Stimulated activated CD4-positive, alpha-beta T cell treated with anti-CD3 and anti-CD28 coated beads, Interleukin-12 subunit alpha, Interleukin-12 subunit beta, amount 100 ng/mL, for 4 hours (primary cell): ENCODE measurements around the gene AREL1.
"Not testable (repeated sequence)": the region's sequence is repeated elsewhere in the genome, so short reads cannot be mapped to it uniquely, and the experiment has no call there.

Experiments used
- DNase-seq: peaks from one replicate; pipeline ENCODE4 v3.0.0-alpha.2; 2020

The AREL1 gene, protein sequence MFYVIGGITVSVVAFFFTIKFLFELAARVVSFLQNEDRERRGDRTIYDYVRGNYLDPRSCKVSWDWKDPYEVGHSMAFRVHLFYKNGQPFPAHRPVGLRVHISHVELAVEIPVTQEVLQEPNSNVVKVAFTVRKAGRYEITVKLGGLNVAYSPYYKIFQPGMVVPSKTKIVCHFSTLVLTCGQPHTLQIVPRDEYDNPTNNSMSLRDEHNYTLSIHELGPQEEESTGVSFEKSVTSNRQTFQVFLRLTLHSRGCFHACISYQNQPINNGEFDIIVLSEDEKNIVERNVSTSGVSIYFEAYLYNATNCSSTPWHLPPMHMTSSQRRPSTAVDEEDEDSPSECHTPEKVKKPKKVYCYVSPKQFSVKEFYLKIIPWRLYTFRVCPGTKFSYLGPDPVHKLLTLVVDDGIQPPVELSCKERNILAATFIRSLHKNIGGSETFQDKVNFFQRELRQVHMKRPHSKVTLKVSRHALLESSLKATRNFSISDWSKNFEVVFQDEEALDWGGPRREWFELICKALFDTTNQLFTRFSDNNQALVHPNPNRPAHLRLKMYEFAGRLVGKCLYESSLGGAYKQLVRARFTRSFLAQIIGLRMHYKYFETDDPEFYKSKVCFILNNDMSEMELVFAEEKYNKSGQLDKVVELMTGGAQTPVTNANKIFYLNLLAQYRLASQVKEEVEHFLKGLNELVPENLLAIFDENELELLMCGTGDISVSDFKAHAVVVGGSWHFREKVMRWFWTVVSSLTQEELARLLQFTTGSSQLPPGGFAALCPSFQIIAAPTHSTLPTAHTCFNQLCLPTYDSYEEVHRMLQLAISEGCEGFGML

DNA sequence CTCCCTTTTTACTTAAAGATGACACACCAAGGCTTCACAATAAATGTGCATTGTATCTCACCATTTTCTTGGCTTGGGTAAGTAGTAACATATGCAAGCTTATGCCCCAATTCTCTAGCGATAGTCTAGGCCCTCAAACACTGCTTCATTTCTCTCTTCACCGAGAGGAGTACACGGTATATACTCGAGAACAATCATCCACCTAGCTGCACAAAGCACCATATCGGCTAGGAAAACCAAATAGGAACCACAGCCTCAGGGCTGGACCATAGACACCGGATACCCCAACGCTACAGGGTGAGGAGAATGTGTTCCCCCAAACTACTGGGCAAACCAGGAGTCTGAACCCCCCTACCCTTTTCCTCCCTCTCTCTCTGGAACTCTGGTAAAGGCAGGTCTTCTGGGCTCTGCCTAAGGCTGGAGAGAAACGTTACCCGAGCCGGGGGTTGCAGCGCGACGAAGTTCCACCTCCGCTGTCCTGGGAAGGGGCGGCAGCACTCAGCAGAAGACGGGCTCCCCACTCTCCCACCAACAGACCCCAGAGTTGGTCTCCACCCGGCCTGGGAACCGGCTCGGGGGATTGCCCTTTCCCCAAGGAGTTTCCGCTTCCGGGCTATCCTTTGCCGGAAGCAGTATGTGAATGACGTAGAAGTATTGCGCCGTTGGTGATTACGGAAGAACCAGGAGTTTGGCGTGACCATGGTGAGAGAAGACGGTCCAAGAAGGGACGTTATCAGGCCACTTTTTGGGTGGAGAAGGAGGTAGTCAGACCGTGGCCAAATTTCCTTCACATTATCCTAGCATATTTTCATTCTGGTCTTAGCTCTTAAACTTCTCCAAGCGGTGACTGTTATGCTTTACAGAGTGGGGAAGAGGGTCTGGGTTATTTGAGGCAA, at the start of gene AREL1, which contains the start of gene FCF1:
TSS of gene AREL1 (minus strand) at position 582 of the 896 bp plus-strand sequence. CDS start 27,465 bp downstream, outside the sequence.
TSS of gene FCF1 (plus strand) at position 646 of the 896 bp plus-strand sequence. CDS start at position 700, 54 bp downstream.
- DNase-seq, result peak; percentile 65

DNA sequence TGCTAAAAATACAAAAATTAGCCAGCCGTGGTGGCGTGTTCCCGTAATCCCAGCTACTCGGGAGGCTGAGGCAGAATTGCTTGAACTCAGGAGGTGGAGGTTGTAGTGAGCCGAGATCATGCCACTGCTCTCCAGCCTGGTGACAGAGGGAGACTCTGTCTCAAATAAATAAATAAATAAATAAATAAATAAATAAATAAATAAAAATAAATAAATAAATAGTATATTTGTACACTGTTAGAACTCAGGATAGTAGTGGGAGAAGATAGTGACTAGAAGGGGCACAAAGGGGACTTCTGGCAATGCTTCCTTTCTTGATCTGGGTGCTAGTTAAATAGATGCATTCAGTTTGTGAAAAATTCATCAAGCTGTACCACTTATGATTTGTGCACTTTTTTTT, 45.6 kb upstream of the AREL1 start:
- DNase-seq, result not testable (repeated sequence)

DNA sequence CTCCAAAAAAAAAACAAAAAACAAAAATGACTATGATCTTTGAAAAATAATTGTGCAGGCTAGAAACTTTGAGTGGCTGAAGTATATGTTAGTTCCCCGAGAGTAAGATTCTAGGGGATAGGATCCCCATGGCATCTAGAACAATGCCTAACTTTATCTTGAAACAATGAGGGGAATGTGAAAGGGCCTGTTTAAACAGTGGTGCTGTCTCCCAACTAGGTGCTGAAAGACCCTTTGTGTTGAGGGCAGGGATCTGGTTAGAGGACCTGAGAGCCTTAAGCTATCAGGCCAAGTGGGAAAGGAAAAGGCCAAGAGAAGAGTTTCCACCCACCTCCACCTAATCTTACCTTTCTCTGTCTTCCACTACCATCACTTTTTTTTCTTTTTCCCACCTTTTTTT, 43.4 kb upstream of the AREL1 start:
- no peak for DNase-seq

DNA sequence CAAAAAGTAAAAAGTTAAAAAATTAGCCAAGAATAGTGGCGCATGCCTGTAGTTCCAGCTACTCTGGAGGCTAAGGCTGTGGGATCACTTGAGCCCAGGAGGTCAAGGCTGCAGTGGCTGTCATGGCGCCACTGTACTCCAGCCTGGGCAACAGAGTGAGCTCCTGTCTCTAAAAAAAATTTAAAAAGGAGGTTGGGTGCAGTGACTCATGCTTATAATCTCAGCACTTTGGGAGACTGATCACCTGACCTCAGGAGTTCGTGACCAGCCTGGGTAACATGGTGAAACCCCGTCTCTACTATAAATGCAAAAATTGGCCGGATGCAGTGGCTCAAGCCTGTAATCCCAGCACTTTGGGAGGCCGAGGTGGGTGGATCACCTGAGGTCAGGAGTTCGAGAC, 42.0 kb upstream of the AREL1 start:
- DNase-seq, result no peak

DNA sequence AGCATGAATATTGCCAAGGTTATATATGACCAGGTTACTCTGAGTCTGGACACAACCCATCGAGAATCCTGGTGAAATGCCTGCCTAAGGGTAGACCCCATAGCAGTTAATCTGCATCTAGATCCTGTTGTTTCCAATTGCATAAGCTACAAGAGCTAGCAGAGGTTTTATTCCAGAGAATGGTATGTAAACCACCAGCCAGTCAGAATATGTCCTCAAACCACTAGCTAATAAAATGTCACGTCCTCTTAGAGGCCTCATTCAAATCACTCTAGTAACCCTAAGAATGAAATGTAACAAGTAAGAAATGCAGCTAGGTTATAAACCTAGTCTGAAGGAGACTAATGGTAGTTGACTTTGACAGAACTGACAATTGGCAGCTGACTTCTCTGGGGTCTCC, 41.3 kb upstream of the AREL1 start:
- no peak for DNase-seq

DNA sequence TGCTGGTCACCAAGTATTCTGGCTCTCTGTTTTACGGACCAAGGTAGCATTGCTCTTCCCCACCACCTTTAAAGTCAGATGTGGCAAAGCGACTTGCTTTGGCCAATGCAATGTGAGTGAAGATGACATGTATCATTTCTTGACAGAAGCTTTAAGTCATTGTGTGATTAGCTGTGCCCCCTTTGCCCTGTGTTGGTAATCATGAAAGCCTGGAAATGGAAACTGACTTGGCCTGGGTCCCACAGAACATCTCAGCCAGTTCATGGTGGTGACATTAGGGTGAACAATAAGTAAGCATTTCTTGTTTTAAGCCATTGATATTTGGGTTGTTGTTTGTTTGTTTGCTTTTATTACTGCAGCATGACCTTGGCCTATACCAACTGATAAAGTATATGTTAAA, 34.4 kb upstream of the AREL1 start:
- no peak for DNase-seq

DNA sequence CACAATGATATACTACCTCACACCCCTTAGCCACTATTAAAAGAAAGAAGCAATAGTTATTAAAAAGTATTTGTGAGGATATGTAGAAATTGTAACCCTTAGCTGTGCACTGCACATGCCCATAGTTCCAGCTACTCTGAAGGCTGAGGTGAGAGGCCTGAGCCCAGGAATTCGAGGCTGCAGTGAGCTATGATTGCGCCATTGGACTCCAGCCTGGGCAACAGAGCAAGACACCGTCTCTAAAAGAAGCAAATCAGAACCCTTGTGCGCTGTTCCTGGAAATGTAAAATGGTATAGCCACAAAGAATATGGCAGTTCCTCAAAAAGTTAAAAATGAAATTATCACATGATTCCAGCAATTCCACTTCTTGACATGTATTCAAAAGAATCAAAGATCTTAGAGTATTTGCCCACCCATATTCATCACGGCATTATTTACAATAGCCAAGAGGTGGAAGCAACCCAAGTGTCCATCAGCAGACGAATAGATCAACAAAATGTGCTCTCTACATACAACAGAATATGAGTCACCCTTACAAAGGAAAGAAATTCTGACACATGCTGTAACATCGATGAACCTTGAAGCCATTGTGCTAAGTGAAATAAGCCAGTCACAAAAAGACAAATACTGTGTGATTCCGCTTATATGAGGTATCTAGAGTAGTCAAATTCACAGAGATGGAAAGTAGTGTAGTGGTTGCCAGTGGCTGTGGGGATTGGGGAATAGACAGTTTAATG, 26.6 kb upstream of the AREL1 start:
- no peak for DNase-seq

DNA sequence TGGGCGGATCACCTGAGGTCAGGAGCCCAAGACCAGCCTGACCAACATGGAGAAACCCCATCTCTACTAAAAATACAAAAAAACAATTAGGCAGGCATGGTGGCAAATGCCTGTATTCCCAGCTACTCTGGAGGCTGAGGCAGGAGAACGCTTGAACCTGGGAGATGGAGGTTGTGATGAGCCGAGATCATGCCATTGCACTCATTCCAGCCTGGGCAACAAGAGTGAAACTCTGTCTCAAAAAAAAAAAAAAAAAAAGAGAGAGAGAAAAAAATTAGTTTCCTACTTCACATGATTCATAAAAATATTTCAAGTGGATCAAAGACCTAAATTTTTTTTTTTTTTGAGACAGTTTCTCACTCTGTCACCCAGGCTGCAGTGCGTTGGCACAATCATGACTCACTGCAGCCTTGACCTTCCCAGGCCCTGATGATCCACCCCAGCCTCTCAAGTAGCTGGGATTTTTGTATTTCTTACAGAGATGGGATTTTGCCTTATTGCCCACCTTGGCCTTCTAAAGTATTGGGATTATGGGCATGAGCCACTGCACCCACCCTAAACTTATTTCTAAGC, 25.0 kb upstream of the AREL1 start:
- no peak for DNase-seq

DNA sequence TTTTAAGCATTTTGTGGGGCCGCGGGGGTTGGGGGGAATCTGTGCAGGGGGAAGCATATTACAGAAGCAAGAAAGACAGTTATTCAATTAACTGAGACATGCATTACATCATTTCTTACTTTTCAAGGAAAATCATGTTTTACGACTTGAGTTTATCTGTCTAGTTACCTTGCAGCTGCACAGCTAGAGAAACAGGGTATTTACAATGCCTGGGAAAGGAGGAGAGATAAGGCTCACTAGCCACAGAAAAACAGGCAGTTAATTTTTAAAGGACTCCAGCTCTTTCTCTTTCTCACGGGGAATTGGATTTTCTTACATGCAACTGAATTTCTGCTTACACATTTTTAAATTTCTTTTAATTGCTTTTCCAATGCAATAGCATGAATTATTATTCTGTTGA, 22.2 kb upstream of the AREL1 start:
- no peak for DNase-seq

DNA sequence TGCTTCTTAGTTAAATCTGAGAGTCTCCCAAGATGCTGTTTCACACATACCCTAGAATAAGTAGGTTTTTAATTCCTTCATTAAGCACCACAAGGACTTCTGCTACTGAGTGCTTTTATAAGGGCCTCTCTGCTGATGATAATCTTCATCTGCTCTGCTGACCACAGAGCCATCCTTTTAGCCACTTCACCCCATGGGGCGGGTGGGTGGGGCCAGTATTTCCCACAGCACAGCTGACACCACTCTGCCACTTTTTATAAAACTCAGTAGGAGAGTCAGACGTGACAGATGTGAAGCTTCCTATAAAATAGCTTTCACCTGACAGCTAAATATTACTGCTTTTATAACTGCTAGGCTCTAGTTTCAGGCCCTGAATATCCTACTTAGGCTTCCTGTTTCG, 20.3 kb upstream of the AREL1 start:
- DNase-seq, result no peak

DNA sequence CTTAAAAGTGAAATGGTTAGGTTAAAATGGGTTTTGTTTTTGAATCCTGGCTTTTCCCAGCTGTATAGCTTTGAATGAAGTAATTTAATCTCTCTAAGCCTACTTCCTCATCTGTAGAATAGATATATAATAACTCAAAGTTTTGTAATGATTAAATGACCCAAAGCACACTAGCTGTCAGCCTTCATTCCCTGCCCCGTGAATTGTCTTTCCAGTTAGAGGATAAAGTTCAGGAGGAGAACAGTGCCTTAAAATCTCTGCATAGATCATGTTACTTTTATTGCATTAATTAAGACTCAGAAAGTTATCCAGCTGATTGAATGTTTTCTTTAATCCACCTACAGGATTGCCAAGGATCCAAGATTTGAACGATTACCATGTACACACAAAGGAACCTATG, 19.5 kb upstream of the AREL1 start:
- no peak for DNase-seq

DNA sequence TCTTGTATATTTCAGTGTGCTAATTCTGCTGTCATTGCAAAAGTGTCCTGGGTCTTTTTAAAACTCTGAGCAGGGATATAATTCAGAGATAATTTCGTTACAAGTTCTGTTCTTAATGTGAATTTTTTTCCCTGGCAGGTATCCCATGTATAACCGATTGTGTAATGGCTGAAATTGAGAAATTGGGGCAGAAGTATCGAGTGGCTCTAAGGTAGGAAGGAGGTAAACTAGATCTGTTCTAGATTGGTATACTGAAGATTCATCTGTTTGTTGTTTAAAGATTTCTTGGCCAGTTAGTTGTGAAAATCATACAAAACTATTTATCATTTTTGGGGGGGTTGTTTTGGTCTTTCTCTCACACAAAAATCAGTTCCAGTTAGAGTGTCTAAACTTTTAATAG, 10.3 kb upstream of the AREL1 start:
- DNase-seq, result no peak

DNA sequence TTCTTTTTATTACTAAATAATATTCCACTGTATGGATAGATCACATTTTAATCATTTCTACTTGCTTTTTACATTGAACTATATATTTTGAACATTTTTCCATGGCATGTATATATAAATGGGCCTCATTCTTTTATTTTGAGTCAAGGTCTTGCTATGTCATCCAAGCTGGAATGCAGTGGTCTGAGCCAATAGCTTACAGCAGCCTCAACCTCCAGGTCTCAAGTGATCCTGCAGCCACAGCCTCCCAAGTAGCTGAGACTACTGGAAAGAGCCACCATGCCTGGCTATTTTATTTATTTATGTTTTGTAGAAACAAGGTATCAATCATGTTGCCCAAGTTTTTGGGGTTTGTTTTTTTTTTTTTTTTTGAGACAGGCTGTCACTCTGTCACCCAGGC, 7.6 kb upstream of the AREL1 start:
- no peak for DNase-seq

DNA sequence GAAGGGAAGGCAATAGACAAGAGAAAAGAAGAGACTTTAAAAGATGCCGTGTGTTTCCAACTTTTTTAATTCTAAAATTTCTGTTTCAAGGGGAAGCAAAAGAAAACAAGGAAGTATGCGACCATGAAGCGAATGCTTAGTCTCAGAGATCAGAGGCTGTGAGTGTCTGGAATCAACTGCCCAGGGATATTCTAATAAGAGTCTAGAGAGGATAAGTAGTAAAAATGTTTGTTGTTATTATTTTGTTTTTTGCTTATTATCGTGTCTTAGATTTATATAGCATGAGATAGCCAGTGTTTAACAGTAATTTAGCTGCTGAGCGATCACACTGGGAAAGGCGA, 485 bp upstream of the AREL1 start:
- DNase-seq, result no peak

DNA sequence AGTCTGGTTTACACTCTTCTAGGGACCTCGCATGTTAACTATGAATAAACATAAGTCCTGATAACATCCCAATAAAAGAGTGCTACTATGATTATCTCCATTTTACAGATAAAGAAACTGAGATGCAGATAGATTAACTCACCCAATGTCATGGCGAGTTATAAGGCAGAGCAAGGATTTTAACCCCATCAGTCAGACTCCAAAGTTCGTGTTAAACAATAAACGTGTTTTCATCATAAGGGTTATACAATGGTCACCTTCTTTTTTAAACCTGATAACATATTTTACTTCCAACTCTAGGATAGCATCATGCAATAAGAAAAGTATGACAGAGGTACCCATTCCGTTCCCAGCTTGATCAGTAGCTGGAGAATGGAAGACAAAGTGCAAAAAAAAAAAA, 1.2 kb downstream of the AREL1 start:
- DNase-seq, result no peak

DNA sequence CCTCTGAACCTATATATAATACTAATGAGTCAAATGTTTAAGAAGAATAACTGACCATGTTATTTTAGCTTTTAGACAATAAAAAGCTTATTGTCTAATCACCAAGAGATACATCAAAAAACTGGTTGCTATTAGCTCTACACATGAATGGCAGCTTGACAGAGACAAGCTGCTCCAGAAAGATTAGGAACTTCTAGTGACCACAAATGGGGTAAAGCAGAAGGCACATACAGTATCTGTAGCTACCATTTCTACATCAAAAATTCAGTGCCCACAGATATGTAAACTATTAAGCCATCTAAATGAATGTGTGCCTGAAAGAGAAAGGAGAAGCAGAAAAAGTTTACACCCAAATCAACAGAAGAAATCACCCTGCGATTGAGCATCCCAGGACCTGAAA, 2.4 kb downstream of the AREL1 start:
- no peak for DNase-seq

DNA sequence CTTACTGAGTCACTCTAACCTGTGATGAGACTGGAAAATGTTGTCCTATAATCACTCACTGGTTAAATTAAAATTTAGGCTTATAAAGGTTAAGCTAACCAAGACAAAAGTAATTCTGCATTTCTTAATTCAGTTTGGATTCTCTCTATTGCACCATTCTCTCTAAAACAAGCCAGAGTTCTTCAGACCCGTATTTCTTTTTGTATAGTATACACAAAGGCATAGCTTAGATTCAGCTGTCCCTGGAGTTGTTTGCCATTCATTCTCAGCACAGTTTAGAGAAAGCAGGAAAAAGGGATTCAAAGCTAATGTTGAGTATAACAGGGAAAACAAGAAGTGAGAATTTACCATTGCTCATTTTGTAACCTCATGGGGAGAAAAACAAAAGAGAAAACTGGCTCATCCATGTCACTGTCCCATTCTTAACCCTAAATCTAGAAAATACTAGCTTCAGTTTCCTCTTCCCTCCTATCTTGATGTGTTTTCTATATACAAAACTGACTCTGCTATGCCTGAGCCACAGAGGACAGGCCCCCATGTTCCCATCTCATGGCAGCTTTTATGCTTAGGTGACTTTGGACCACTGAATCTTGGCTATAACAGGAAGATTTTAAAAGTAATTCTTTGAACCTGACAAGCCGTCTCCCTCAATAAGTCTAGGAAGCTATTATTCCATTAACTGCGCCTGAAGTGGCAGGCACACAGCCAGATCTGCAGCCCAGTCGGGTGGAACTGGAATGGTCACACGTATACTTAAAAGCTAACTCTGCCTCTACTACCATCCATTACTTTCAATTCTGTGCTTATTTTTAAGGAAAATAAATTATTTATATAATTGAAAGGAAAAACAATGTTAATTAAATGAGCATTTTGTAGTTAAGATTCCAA, 7.0 kb downstream of the AREL1 start:
- no peak for DNase-seq

DNA sequence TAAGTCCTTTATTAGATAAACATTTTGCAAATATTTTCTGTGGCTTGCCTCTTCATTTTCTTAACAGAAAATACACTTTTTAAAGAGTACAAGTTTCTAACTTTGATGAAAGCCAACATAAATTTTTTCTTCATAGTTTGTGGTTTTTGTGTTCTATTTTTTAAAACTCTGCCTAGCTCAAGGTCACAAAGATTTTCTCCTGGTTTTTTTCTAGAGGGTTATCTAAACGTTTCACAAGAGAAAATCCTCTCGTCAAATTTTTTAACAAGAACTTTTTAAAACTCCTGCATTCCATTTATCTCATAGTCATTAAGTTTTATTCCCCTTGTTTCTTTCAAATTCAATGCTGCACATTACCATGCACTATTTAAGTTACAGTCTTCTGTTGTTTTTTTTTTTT, 8.2 kb downstream of the AREL1 start:
- no peak for DNase-seq

DNA sequence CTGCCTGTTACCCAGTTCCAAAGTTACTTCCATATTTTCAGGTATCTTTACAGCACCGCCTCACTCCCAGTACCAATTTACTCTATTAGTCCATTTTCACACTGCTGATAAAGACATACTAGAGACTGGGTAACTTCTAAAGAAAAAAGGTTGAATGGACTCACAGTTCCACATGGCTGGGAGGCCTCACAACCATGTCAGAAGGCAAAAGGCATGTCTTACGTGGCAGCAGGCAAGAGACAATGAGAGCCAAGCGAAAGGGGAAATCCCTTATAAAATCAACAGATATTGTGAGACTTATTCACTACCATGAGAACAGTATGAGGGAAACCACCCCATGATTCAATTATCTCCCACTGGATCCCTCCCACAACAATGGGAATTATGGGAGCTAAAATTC, 9.8 kb downstream of the AREL1 start:
- no peak for DNase-seq

DNA sequence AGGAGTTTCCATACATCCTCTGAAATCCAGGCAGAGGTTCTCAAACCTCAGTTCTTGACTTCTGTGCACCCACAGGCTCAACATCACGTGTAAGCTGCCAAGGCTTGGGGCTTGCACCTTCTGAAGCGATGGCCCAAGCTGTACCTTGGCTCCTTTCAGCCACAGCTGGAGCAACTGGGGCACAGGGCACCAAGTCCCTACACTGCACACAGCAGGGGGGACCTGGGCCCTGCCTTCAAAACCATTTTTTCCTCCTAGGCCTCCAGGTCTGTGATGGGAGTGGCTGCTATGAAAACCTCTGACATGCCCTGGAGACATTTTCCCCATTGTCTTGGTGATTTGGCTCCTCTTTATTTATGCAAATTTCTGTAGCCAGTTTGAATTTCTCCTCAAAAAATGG, 10.6 kb downstream of the AREL1 start:
- DNase-seq, result no peak

DNA sequence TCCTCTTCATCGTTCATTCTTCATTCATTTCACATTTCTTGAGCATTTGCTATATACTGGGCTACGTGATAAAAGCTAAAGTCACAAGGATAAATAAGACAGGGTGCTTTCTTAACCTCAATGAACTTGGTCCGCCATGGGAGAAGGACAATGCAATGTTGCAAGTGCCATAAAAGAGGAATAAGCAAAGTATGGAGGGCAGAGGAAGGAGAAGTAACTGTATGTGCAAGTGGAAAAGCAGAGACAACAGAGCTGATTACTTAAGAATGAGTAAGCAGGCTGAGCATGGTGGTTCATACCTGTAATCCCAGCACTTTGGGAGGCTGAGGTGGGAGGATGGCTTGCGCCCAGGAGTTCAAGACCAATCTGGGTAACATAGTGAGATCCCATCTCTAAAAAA, 14.4 kb downstream of the AREL1 start:
- no peak for DNase-seq
